H1 (cell line): ENCODE data around the gene UBASH3A. TPM values are rescaled to one million over a fixed set of nuclear protein-coding genes. Genes with fewer than 3 reads are reported as not detected.

Experiments
- CTCF ChIA-PET: fragments of 300-600 bp; sonication (Branson Sonifier 250); formaldehyde crosslinking; loops from one replicate; lab custom pipeline; 2021; ENCODE audit not compliant: partially characterized antibody; lab: Charles Lee
- POLR2A ChIA-PET: fragments of 300-600 bp; sonication (Branson Sonifier 250); formaldehyde crosslinking; loops from one replicate; lab custom pipeline; 2021; ENCODE audit warnings: inconsistent platforms; ENCODE audit not compliant: partially characterized antibody; lab: Charles Lee
- DNase-seq, 2 experiments: peaks; one replicate each; pipeline versions ENCODE4 v3.0.0 to v3.0.0-alpha.2; 2010 to 2022; ENCODE audit warnings: low spot score in 2 of 2, low read depth in 1 of 2, mixed read lengths in 1 of 2
- FAIRE-seq: peaks from 2 replicates; lab custom pipeline; 2011; peaks lifted over from hg19 to GRCh38; lab: Jason Lieb, UNC
- H2AFZ ChIP-seq: 2 replicates; pipeline ENCODE4 v1.8.1; 2012; ENCODE audit warnings: low read length, inconsistent platforms
- H2AK5ac ChIP-seq: 2 replicates; pipeline ENCODE4 v1.6.1; 2013; ENCODE audit warnings: low read depth, low read length
- H2BK120ac ChIP-seq: replicated peaks from 2 replicates; pipeline ENCODE3; 2013; ENCODE audit warnings: low read depth, low read length, inconsistent platforms
- H2BK12ac ChIP-seq: 2 replicates; pipeline ENCODE4 v1.6.1; 2013; ENCODE audit warnings: low read depth, low read length
- H2BK15ac ChIP-seq: 2 replicates; pipeline ENCODE4 v1.6.1; 2013; ENCODE audit warnings: low read length
- H2BK20ac ChIP-seq: 2 replicates; pipeline ENCODE4 v1.6.1; 2013; ENCODE audit warnings: low read length
- H2BK5ac ChIP-seq: 2 replicates; pipeline ENCODE4 v1.6.1; 2013; ENCODE audit warnings: low read depth, low read length
- H3K14ac ChIP-seq: 2 replicates; pipeline ENCODE4 v1.6.1; 2013; ENCODE audit warnings: inconsistent platforms; ENCODE audit not compliant: insufficient read length
- H3K18ac ChIP-seq: 2 replicates; pipeline ENCODE4 v1.6.1; 2013; ENCODE audit warnings: low read length; ENCODE audit errors: extremely low read depth
- H3K23ac ChIP-seq: 2 replicates; pipeline ENCODE4 v1.6.1; 2013; ENCODE audit warnings: inconsistent platforms; ENCODE audit not compliant: insufficient read length
- H3K23me2 ChIP-seq: 2 replicates; pipeline ENCODE4 v1.6.1; 2013; ENCODE audit warnings: low read depth, low read length
- H3K27ac ChIP-seq: 2 replicates; pipeline ENCODE4 v1.6.1; 2011; ENCODE audit warnings: low read depth, low read length, inconsistent platforms
- H3K27me3 ChIP-seq, 4 experiments: replicated peaks in 1 of 4; 1 replicate in 1 of 4; 2 replicates in 3 of 4; pipeline versions ENCODE4 v1.6.1 to v1.8.1; 2011 to 2013; ENCODE audit warnings: low read length in 3 of 4, mild to moderate bottlenecking in 3 of 4, inconsistent platforms in 2 of 4, mixed read lengths in 2 of 4, moderate library complexity in 1 of 4; ENCODE audit not compliant: control insufficient read depth in 3 of 4, insufficient read depth in 3 of 4; ENCODE audit errors: extremely low read depth in 1 of 4
- H3K36me3 ChIP-seq, 4 experiments: 2 replicates each; pipeline versions ENCODE4 v1.6.1 to v1.8.1; 2011 to 2013; ENCODE audit warnings: mild to moderate bottlenecking in 4 of 4, low read length in 3 of 4, moderate library complexity in 2 of 4, control low read depth in 1 of 4, inconsistent platforms in 1 of 4; ENCODE audit not compliant: insufficient read depth in 4 of 4, control insufficient read depth in 2 of 4
- H3K4ac ChIP-seq: replicated peaks from 2 replicates; pipeline ENCODE3; 2013; ENCODE audit warnings: low read length, low read depth, mixed read lengths, inconsistent platforms; ENCODE audit not compliant: insufficient read length
- H3K4me1 ChIP-seq, 4 experiments: replicated peaks in 1 of 4; 1 replicate in 1 of 4; 2 replicates in 3 of 4; pipeline versions ENCODE4 v1.6.1 to v1.8.1; 2011 to 2013; ENCODE audit warnings: low read length in 3 of 4, inconsistent platforms in 2 of 4, mixed read lengths in 1 of 4; ENCODE audit not compliant: insufficient read depth in 4 of 4, control insufficient read depth in 3 of 4
- H3K4me2 ChIP-seq, 2 experiments: 2 replicates each; pipeline versions ENCODE4 v1.6.1 to v1.8.1; 2011 to 2013; ENCODE audit warnings: low read depth in 2 of 2, low read length in 2 of 2, control low read depth in 1 of 2, inconsistent platforms in 1 of 2, mild to moderate bottlenecking in 1 of 2; ENCODE audit not compliant: insufficient read depth in 1 of 2
- H3K4me3 ChIP-seq, 4 experiments: fragments of 200-600, 300-600 bp in 1 of 4; sonication (generic), shearing (Covaris generic), sonication (Bioruptor Twin) in 1 of 4; 2 replicates each; pipeline versions ENCODE4 v1.5.1 to v1.8.1; 2011 to 2016; ENCODE audit warnings: low read length in 4 of 4, low read depth in 3 of 4, control low read depth in 2 of 4, inconsistent platforms in 2 of 4, mild to moderate bottlenecking in 2 of 4, mixed read lengths in 1 of 4, moderate library complexity in 1 of 4; ENCODE audit not compliant: insufficient read depth in 2 of 4; ENCODE audit errors: extremely low read depth in 1 of 4
- H3K56ac ChIP-seq: replicated peaks from 2 replicates; pipeline ENCODE3; 2013; ENCODE audit warnings: low read depth, mild to moderate bottlenecking, mixed read lengths, low read length, inconsistent platforms; ENCODE audit not compliant: insufficient read length
- H3K79me1 ChIP-seq: 2 replicates; pipeline ENCODE4 v1.6.1; 2013; ENCODE audit warnings: low read depth, low read length, control low read depth
- H3K79me2 ChIP-seq, 2 experiments: 2 replicates each; pipeline versions ENCODE4 v1.6.1 to v1.8.1; 2012 to 2013; ENCODE audit warnings: low read length in 2 of 2, mild to moderate bottlenecking in 2 of 2, inconsistent platforms in 1 of 2; ENCODE audit not compliant: insufficient read depth in 2 of 2, control insufficient read depth in 1 of 2
- H3K9ac ChIP-seq, 4 experiments: replicated peaks in 1 of 4; 1 replicate in 1 of 4; 2 replicates in 3 of 4; pipeline versions ENCODE4 v1.6.1 to v1.8.1; 2011 to 2013; ENCODE audit warnings: low read depth in 3 of 4, low read length in 3 of 4, control low read depth in 2 of 4, mild to moderate bottlenecking in 2 of 4, moderate library complexity in 2 of 4, inconsistent platforms in 1 of 4; ENCODE audit errors: extremely low read depth in 1 of 4
- H3K9me3 ChIP-seq, 2 experiments: 2 replicates each; pipeline versions ENCODE4 v1.6.1 to v1.8.1; 2012 to 2013; ENCODE audit warnings: mild to moderate bottlenecking in 2 of 2, moderate library complexity in 2 of 2, control low read depth in 1 of 2, inconsistent platforms in 1 of 2, low read depth in 1 of 2, low read length in 1 of 2, mixed read lengths in 1 of 2; ENCODE audit not compliant: insufficient read depth in 2 of 2
- H4K20me1 ChIP-seq, 2 experiments: replicated peaks in 1 of 2; 2 replicates each; pipeline versions ENCODE3 to v1.8.1; 2011 to 2013; ENCODE audit warnings: inconsistent platforms in 2 of 2, low read length in 2 of 2, mild to moderate bottlenecking in 1 of 2; ENCODE audit not compliant: insufficient read depth in 2 of 2, control insufficient read depth in 1 of 2
- H4K5ac ChIP-seq: 2 replicates; pipeline ENCODE4 v1.6.1; 2013; ENCODE audit warnings: low read length, low read depth, mixed read lengths, inconsistent platforms; ENCODE audit not compliant: insufficient read length
- H4K8ac ChIP-seq: 2 replicates; pipeline ENCODE4 v1.8.0; 2013; ENCODE audit warnings: mild to moderate bottlenecking, moderate library complexity, low read length, inconsistent platforms; ENCODE audit not compliant: insufficient read depth; ENCODE audit errors: extremely low read depth
- H4K91ac ChIP-seq: replicated peaks from 2 replicates; pipeline ENCODE3; 2013; ENCODE audit warnings: low read length, mixed read lengths, inconsistent platforms; ENCODE audit not compliant: insufficient read length
- CBX8 ChIP-seq: fragments of 300-800, 300-1000 bp; sonication (generic); IDR thresholded peaks from 2 replicates; pipeline ENCODE4 v1.7.1; 2016; ENCODE audit warnings: low read depth, low read length, borderline replicate concordance
- EZH2 ChIP-seq: fragments of 200-600 bp; sonication (generic); IDR thresholded peaks from 2 replicates; pipeline ENCODE4 v1.7.1; 2012; ENCODE audit warnings: low read depth, mild to moderate bottlenecking, moderate library complexity, low read length, inconsistent platforms; ENCODE audit not compliant: severe bottlenecking
- HDAC6 ChIP-seq: IDR thresholded peaks from one replicate; pipeline ENCODE4 v1.7.1; 2012; ENCODE audit warnings: low read depth, mild to moderate bottlenecking, inconsistent platforms, low read length, moderate library complexity
- KDM5A ChIP-seq: fragments of 200-600 bp; IDR thresholded peaks from 2 replicates; pipeline ENCODE4 v1.7.1; 2012; ENCODE audit warnings: mild to moderate bottlenecking, low read length, inconsistent platforms, mixed read lengths
- POLR2AphosphoS5 ChIP-seq: IDR thresholded peaks from 2 replicates; pipeline ENCODE4 v1.6.1; 2011; ENCODE audit warnings: low read depth, low read length
- RAD21 ChIP-seq, 2 experiments: IDR thresholded peaks in 1 of 2; conservative IDR thresholded peaks in 1 of 2; 2 replicates each; pipeline ENCODE4 v1.6.1; 2011; ENCODE audit warnings: low read depth in 2 of 2, low read length in 2 of 2, improper control_type of control experiment in 1 of 2, inconsistent platforms in 1 of 2, mild to moderate bottlenecking in 1 of 2, moderate library complexity in 1 of 2
- SIX5 ChIP-seq: IDR thresholded peaks from 2 replicates; pipeline ENCODE4 v1.6.1; 2011; ENCODE audit warnings: mild to moderate bottlenecking, low read depth, low read length
- SP4 ChIP-seq: IDR thresholded peaks from 2 replicates; pipeline ENCODE4 v1.6.1; 2012; ENCODE audit warnings: low read length, inconsistent platforms
- SRF ChIP-seq: IDR thresholded peaks from 2 replicates; pipeline ENCODE4 v1.6.1; 2011; ENCODE audit warnings: mild to moderate bottlenecking, low read depth, low read length, moderate library complexity
- SUZ12 ChIP-seq: fragments of 200-600 bp; sonication (generic); IDR thresholded peaks from 2 replicates; pipeline ENCODE4 v1.6.1; 2012; ENCODE audit warnings: mild to moderate bottlenecking, inconsistent platforms, low read length, moderate library complexity, mixed read lengths
- TAF1 ChIP-seq: IDR thresholded peaks from 2 replicates; pipeline ENCODE4 v1.6.1; 2011; ENCODE audit warnings: mild to moderate bottlenecking, low read depth, low read length
- TAF7 ChIP-seq: optimal IDR thresholded peaks from 2 replicates; pipeline ENCODE3; 2011; ENCODE audit warnings: low read depth, mild to moderate bottlenecking, inconsistent platforms, low read length, moderate library complexity, borderline replicate concordance
- TBP ChIP-seq: IDR thresholded peaks from 2 replicates; pipeline ENCODE4 v1.6.1; 2011; ENCODE audit warnings: low read depth, low read length, improper control_type of control experiment
- YY1 ChIP-seq: IDR thresholded peaks from 2 replicates; pipeline ENCODE4 v1.6.1; 2011; ENCODE audit warnings: low read depth, mild to moderate bottlenecking, low read length
- WGBS, 2 experiments: shearing (Covaris generic) in 1 of 2; methylation state at CpG; one replicate each; pipeline versions ENCODE4 v1.1.6 to v1.1.7; 2013 to 2015; ENCODE audit warnings: low lambda C conversion rate in 2 of 2, mixed read lengths in 2 of 2, inconsistent platforms in 1 of 2, low coverage in 1 of 2, missing lambda C conversion rate in 1 of 2; ENCODE audit not compliant: insufficient replicate concordance in 2 of 2, insufficient coverage in 1 of 2, insufficient read length in 1 of 2; ENCODE audit errors: extremely low coverage in 1 of 2, missing lambda C conversion rate in 1 of 2; 5-methylcytosine and 5-hydroxymethylcytosine counted together
- polyA plus RNA-seq, 7 experiments: library from polyadenylated mRNA; depleted of rRNA in 3 of 7; stranded (reverse) in 5 of 7; unstranded in 2 of 7; fragments of >200 nt in 5 of 7; fragments of 200-250 nt in 2 of 7; gene quantifications; 1 replicate in 5 of 7; 2 replicates in 1 of 7; 4 replicates in 1 of 7; pipeline versions ENCODE4 v1.2.1 to v1.2.3, GENCODE V29; 2011 to 2013; ENCODE audit warnings: missing spikeins in 2 of 7, mixed read lengths in 2 of 7
- total RNA-seq: library from RNA; stranded (reverse); fragmentation: NEBNext Ultra II Directional; extraction: Animal tissue kit (Norgen Biotek cat#: 25700); gene quantifications from 2 replicates; pipeline ENCODE4 v1.2.1, GENCODE V29; 2021

The UBASH3A gene
- total and polyA plus RNA-seq, 2 of the 8 experiments (the other 6 are each of a cell fraction or from before 2014, with no cell fraction given) = not detected

DNA sequence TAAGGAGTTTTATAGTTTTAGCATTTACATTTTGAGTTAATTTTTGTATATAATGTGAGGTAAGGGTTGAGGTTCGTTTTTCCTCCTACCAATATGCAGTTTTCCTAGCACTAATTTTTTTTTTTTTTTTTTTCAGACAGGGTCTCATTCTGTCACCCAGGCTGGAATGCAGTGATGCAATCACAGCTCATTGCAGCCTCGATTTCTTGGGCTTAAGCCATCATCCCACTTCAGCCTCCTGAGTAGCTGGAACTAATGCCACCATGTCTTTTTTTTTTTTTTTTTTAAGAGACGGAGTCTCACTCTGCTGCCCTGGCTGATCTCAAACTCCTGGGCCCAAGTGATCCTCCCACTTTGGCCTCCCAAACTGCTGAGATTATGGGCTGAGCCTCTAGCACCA, 2.5 kb upstream of the UBASH3A start:
- POLR2A ChIA-PET = no interaction called here
- 88% methylated on average over 3 of the region's 3 CpGs; no CpG with 5 or more reads in 1 of the 2 experiments for WGBS, 2 experiments
- no peak overlapping the region for H2BK20ac ChIP-seq
- H3K27me3 ChIP-seq = no peaks in the 10 kb centered on the region
- FAIRE-seq = no peak
- no peak overlapping the region for H4K91ac ChIP-seq
- no peak overlapping the region for H3K4me3 ChIP-seq
- no peak overlapping the region for H3K4ac ChIP-seq
- H3K36me3 ChIP-seq = no peaks in the 10 kb centered on the region
- H2AFZ ChIP-seq = no peak overlapping the region
- CTCF ChIA-PET = interaction anchor here (0.8 to 1.1 kb wide), 2 partner anchors 9 to 133 kb away, joined by 3 read pairs; no protein-coding TSS in a partner anchor
- H3K27ac ChIP-seq = no peak overlapping the region
- no peaks in the 10 kb centered on the region for H3K23me2 ChIP-seq
- H3K18ac ChIP-seq = no peak overlapping the region
- DNase-seq = no peak
- no peaks in the 10 kb centered on the region for H3K79me1 ChIP-seq
- no peak overlapping the region for H3K23ac ChIP-seq
- no peak overlapping the region for H2BK120ac ChIP-seq
- H4K20me1 ChIP-seq = no peaks in the 10 kb centered on the region
- no peak overlapping the region for H2BK5ac ChIP-seq
- H2BK12ac ChIP-seq = no peak overlapping the region
- H2BK15ac ChIP-seq = no peak overlapping the region
- TF ChIP-seq RAD21 (IDR thresholded peaks at IDR 0.05 in 1 of 2, conservative IDR thresholded peaks at IDR 0.05 in 1 of 2; ENCODE audit: low read depth in 2 of 2, low read length in 2 of 2) (no peak), KDM5A (no peak), HDAC6 (no peak), YY1 (no peak), TAF7 (no peak), TBP (no peak), EZH2 (no peak), CBX8 (no peak), TAF1 (no peak), SP4 (no peak), SIX5 (no peak), SRF (no peak), POLR2AphosphoS5 (no peak), SUZ12 (no peak)
- H2AK5ac ChIP-seq = no peak overlapping the region
- H3K9ac ChIP-seq = no peak overlapping the region
- H3K9me3 ChIP-seq = peaks cover 3 to 7% of the 10 kb centered on the region in 2 experiments; a peak in 2 of 4 replicates
- H3K4me1 ChIP-seq = peaks cover 0 to 4% (median 0%) of the 10 kb centered on the region in 4 experiments; a peak in 1 of 7 replicates
- no peak overlapping the region for H3K56ac ChIP-seq
- no peak overlapping the region for H4K8ac ChIP-seq
- no peak overlapping the region for H3K14ac ChIP-seq
- no peak overlapping the region for H3K4me2 ChIP-seq
- no peaks in the 10 kb centered on the region for H3K79me2 ChIP-seq
- no peak overlapping the region for H4K5ac ChIP-seq
